ENCODE data around the gene C8G. TPM values are rescaled to one million over a fixed set of nuclear protein-coding genes. Genes with fewer than 3 reads are reported as not detected.

Gene C8G
- total RNA-seq, 1 donor from 2014 or later, result not detected

DNA sequence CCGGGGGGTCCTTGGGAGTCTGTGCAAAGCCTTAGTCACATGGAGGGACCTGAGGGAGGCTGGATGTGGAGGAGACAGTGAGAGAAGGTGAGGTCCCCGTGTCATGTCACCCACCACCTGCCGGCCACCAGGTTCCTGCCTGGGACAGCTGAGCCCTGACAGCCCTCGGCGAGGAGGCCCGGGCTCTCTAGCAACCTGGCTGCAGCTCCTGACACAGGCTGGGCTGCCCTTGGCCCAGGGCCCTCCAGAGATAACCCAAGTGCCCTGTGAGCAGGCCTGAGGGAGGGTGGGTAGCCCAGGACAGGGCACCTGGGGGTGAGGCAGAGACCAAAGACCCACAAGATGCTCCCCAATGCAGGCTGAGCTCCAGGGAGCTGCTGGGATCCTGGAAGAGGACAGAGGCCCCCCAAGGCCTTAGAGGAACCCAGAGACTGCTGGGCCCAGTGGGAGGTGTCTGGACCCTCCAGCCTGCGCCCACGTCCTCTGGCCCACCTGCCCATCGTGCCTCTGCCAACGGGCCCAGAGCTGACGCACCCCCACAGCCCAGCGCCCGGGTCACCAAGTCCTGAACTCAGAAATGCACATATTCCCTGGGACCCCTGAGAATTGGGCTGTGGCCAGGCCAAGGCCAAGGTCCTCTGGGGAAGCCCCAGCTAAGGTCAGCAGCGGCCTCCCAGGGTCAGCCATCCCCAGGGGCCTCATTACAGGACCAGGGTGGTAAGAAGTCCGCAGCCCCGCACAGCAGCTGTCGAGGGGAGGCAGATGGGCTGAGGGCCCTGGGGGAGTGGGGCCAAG is 23.5 kb downstream of the C8G start:
- Histone ChIP-seq H3K36me3 (ENCODE audit: control insufficient read depth, insufficient read depth, low read length) (no peaks in the 10 kb centered on the region), H3K4me3 (ENCODE audit: low read depth, low read length) (no peak overlapping the region), H3K27me3 (ENCODE audit: control insufficient read depth, insufficient read depth, low read length) (peaks cover 7% of the 10 kb centered on the region)
- DNase-seq (ENCODE audit: low read depth), result no peak
- TF ChIP-seq, protein P1, sequence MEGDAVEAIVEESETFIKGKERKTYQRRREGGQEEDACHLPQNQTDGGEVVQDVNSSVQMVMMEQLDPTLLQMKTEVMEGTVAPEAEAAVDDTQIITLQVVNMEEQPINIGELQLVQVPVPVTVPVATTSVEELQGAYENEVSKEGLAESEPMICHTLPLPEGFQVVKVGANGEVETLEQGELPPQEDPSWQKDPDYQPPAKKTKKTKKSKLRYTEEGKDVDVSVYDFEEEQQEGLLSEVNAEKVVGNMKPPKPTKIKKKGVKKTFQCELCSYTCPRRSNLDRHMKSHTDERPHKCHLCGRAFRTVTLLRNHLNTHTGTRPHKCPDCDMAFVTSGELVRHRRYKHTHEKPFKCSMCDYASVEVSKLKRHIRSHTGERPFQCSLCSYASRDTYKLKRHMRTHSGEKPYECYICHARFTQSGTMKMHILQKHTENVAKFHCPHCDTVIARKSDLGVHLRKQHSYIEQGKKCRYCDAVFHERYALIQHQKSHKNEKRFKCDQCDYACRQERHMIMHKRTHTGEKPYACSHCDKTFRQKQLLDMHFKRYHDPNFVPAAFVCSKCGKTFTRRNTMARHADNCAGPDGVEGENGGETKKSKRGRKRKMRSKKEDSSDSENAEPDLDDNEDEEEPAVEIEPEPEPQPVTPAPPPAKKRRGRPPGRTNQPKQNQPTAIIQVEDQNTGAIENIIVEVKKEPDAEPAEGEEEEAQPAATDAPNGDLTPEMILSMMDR (IDR thresholded peaks at IDR 0.05; ENCODE audit: insufficient read depth, low read length, poor library complexity, severe bottlenecking), result no peak

DNA sequence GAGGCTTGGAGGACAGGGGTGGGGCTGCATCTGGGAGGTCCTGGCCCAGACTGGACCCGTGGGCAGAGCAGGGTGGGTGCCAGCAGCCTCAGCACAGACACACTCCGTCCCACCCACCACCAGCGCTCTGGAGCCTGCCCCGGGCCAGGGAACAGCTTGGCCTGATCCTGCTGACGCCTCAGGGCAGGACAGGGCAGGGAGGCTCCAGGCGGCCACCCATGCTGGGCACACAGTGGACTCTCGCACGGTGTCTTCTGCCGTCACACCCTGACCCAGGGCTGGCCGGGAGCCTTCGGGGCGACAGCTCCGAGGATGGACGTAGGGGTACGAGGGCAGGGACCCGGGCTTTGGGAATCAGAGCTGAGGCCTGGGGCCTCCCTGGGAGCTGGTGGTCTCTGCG is 24.1 kb downstream of the C8G start:
- no peak overlapping the region for H3K4me3 ChIP-seq (ENCODE audit: low read depth, low read length)
- no peak for DNase-seq (ENCODE audit: low read depth)
- TF ChIP-seq, protein P1 (IDR thresholded peaks at IDR 0.05; ENCODE audit: insufficient read depth, low read length, poor library complexity, severe bottlenecking), result no peak
- H3K27me3 ChIP-seq (ENCODE audit: control insufficient read depth, insufficient read depth, low read length), result peaks cover 7% of the 10 kb centered on the region
- H3K36me3 ChIP-seq (ENCODE audit: control insufficient read depth, insufficient read depth, low read length), result no peaks in the 10 kb centered on the region

DNA sequence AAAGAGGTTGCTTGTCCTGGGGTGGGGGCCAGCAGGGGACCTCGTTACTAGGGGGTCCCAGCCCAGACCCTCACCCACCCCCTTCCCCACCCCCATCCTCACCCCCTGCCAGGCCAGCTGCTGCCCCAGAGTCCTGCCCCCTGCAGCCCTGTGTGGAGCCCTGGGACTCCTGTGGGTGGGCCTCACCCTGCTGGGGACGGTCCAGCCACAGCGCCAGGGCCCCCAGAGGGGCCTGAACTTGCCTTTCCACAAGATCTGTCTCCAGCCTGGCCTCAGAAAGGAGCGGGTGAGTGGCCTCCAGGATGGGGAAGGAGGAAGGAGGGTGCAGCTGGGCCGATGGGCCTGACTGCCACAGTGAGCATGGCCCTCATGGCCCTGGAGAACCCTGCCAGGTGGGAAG is 24.7 kb downstream of the C8G start:
- H3K36me3 ChIP-seq (ENCODE audit: control insufficient read depth, insufficient read depth, low read length), result no peaks in the 10 kb centered on the region
- H3K4me3 ChIP-seq (ENCODE audit: low read depth, low read length), result no peak overlapping the region
- DNase-seq (ENCODE audit: low read depth), result no peak
- TF ChIP-seq, protein P1 (IDR thresholded peaks at IDR 0.05; ENCODE audit: insufficient read depth, low read length, poor library complexity, severe bottlenecking), result no peak
- H3K27me3 ChIP-seq (ENCODE audit: control insufficient read depth, insufficient read depth, low read length), result peaks cover 4% of the 10 kb centered on the region

DNA sequence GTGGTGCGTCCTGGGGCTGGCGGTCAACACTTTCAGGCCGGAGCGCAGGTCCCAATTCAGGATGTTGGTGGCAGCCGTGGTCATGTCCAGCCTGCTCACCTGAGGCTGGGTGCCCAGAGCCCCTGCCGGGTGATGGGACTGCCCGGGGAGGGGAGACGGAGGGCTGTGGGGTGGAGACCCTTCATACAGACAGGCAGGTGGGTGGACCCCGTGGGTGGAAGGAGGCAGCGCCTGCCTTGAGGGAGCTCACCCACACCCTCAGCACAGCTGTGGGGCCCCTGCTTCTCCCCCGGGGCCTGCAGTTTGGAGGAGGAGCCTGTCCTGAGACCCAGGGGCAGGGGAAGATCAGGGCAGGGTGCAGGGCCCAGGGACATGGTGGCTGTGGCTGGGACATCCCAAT is 25.3 kb downstream of the C8G start:
- H3K36me3 ChIP-seq (ENCODE audit: control insufficient read depth, insufficient read depth, low read length), result no peaks in the 10 kb centered on the region
- DNase-seq (ENCODE audit: low read depth), result no peak
- TF ChIP-seq, protein P1 (IDR thresholded peaks at IDR 0.05; ENCODE audit: insufficient read depth, low read length, poor library complexity, severe bottlenecking), result no peak
- H3K4me3 ChIP-seq (ENCODE audit: low read depth, low read length), result no peak overlapping the region
- H3K27me3 ChIP-seq (ENCODE audit: control insufficient read depth, insufficient read depth, low read length), result peaks cover 4% of the 10 kb centered on the region

DNA sequence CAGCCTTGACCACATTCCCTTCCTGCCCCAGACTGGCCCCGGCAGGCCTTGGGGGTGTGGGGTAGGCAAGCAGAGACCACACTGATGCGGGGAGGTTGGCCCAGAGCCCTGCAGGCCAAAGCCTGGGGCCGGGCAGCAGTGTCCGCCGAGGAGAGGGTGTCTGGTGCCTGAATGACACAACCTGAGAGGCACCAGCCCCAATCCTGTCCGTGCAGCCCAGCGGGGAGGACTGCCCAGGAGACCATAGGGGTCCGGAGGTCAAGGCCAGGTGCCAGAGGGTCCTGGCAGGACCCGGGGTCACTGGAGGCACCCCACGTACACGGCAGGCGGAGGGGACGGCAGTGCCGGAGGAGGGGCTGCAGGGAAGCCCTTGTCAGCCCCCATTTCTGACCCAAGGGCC is 26.7 kb downstream of the C8G start:
- DNase-seq (ENCODE audit: low read depth), result no peak
- peaks cover 2% of the 10 kb centered on the region for H3K27me3 ChIP-seq (ENCODE audit: control insufficient read depth, insufficient read depth, low read length)
- no peak overlapping the region for H3K4me3 ChIP-seq (ENCODE audit: low read depth, low read length)
- TF ChIP-seq, protein P1 (IDR thresholded peaks at IDR 0.05; ENCODE audit: insufficient read depth, low read length, poor library complexity, severe bottlenecking), result no peak
- no peaks in the 10 kb centered on the region for H3K36me3 ChIP-seq (ENCODE audit: control insufficient read depth, insufficient read depth, low read length)

DNA sequence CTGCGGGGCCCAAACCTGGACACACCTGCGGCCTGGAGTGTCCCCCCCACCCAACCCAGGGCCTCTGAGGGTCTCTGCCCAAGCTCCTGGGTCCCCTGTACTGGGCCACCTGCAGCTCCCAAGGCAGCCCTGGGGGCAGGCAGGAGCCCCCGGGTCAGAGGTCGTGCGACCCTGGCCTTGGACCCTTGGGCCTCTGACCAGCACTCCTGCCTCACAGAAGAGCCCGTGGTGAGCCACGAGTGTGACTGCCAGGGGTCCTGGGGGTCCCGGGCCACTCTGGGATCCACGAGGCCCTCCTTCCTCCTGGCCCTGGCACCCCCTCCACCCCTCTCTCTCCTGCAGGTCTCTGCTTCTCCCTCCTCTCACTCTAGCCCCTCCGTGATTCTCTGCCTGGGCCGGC is 27.3 kb downstream of the C8G start:
- no peaks in the 10 kb centered on the region for H3K36me3 ChIP-seq (ENCODE audit: control insufficient read depth, insufficient read depth, low read length)
- H3K4me3 ChIP-seq (ENCODE audit: low read depth, low read length), result no peak overlapping the region
- TF ChIP-seq, protein P1 (IDR thresholded peaks at IDR 0.05; ENCODE audit: insufficient read depth, low read length, poor library complexity, severe bottlenecking), result no peak
- H3K27me3 ChIP-seq (ENCODE audit: control insufficient read depth, insufficient read depth, low read length), result peaks cover 2% of the 10 kb centered on the region
- no peak for DNase-seq (ENCODE audit: low read depth)
